Right lobe of liver (tissue), 6 donors: Measurements from ENCODE around the gene ITM2B. TPM values are rescaled to one million over a fixed set of nuclear protein-coding genes. Genes with fewer than 3 reads are reported as not detected.
A peak's percentile ranks its signal among the peaks of the same experiment; 100 is the strongest.

Experiments
- ATAC-seq, 4 donors: fragments of 200-7000 bp; cut with Tn5 transposase; one replicate each; pipeline ENCODE4 v1.9.1; 2020; ENCODE audit warnings: mild to moderate bottlenecking in 4 of 4, moderate library complexity in 4 of 4
- DNase-seq, 3 donors: peaks; one replicate each; pipeline ENCODE4 v3.0.0-alpha.2; 2020
- H3K27ac ChIP-seq, 3 donors: fragments of 200-600 bp; one replicate each; pipeline ENCODE4 v1.8.0; 2022
- H3K27me3 ChIP-seq, 2 donors: fragments of 200-600 bp; one replicate each; pipeline ENCODE4 v1.8.0; 2022
- H3K36me3 ChIP-seq, 4 donors: fragments of 200-600 bp; sonication (generic) in 1 of 4; one replicate each; pipeline versions ENCODE4 v1.5.1 to v1.8.0; 2017 to 2022; ENCODE audit warnings: control low read depth in 1 of 4
- H3K4me1 ChIP-seq, 4 donors: fragments of 200-600 bp; sonication (generic) in 1 of 4; one replicate each; pipeline versions ENCODE4 v1.5.1 to v1.8.0; 2017 to 2022; ENCODE audit warnings: control low read depth in 1 of 4
- H3K4me3 ChIP-seq, 3 donors: fragments of 200-600 bp; one replicate each; pipeline ENCODE4 v1.8.0; 2022
- H3K9me3 ChIP-seq, 4 donors: fragments of 200-600 bp; sonication (generic) in 1 of 4; one replicate each; pipeline versions ENCODE4 v1.5.1 to v1.8.0; 2017 to 2022; ENCODE audit warnings: control low read depth in 1 of 4
- CTCF ChIP-seq, 4 donors: fragments of 200-600 bp in 3 of 4; fragments of 450-650 bp in 1 of 4; IDR thresholded peaks; one replicate each; pipeline versions ENCODE4 v1.5.1 to v1.8.0; 2016 to 2022; ENCODE audit warnings: antibody characterized with exemption in 4 of 4, mild to moderate bottlenecking in 2 of 4
- POLR2A ChIP-seq: fragments of 450-650 bp; IDR thresholded peaks from one replicate; pipeline ENCODE4 v1.6.1; 2017; ENCODE audit warnings: antibody characterized with exemption, mild to moderate bottlenecking
- WGBS: methylation state at CpG from one replicate; pipeline ENCODE4 v1.1.6; 2018; ENCODE audit warnings: low coverage, low lambda C conversion rate; ENCODE audit not compliant: insufficient coverage; ENCODE audit errors: missing lambda C conversion rate; 5-methylcytosine and 5-hydroxymethylcytosine counted together
- intact Hi-C, 2 donors: fragments of 100-400 bp; cut with DNase I; formaldehyde crosslinking; loops; one replicate each; pipeline versions ENCODE4 v1.11.2 to v1.14.1; 2022
- total RNA-seq, 6 experiments: library from RNA; depleted of rRNA in 2 of 6; stranded (reverse); fragments of >200 nt in 2 of 6; fragmentation: NEBNext Ultra II Directional in 3 of 6; extraction: Animal tissue kit (Norgen Biotek cat#: 25700) in 3 of 6; gene quantifications; one replicate each; pipeline versions ENCODE4 v1.1.0 to v1.2.4, GENCODE V29; 2016 to 2023
- donor health status: DM: no; HTN: yes; CAD: no.
- donor health status: DM: no; HTN: no; CAD: no.
- donor health status: DM: no; HTN: no; CAD: no.
- donor health status: DM: no; HTN: yes; CAD: no.
- donor health status: DM: no; HTN: yes; CAD: no.

The ITM2B gene
- total RNA-seq, 6 experiments from 2014 or later = 203 to 381 (median 320) TPM

DNA sequence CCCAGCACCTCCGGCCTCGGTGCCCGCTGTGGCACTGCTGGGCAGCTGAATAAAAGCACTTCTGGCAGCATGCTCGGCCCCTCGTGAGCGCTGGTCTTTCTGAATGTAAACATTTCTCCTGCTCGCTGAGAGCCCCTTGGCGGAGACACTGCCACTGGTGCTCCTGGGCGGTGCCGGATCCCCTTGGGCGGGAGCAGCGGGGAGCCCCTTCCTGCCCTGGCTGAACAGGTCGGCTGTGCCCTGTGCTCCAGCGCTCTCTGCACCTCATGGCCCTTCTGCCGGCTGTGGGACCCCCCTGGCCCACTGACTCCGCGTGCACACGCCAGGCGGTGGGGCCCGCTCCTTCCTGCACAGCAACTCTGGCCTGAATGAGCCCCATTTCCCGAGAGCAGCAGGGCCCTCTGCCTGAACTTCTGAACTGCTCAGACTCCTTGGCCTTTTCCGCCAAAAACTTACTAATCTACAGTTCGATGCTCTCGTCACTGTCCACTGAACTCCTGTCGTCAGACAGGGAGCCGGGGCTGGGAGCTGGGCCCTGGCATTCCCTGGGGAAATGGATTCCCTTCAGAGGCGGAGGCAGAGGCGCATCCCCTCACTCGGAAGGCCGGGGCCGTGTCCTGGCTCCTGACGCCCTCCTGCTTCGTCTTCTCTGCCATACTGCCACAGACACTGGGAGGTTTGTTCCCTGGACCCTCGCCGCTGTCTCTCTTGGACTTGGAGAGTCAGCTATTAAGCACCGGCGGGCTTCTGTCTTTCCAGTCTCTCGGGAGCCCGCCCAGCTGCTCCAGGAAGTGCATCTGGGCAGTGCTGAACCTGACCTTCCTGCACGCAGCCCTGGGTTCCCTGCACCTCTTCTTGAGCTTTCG, 84.7 kb downstream of the ITM2B start:
- DNase-seq (peak in 1 of 3 donors; percentile 27), ATAC-seq (peak; percentile 32 to 44 (median 40))
- H3K4me1 ChIP-seq = no peaks in the 10 kb centered on the region
- no peaks in the 10 kb centered on the region for H3K36me3 ChIP-seq
- H3K4me3 ChIP-seq = peak overlapping the region; percentile 9 to 33 (median 16)
- WGBS = 52% methylated on average over 4 of the region's 41 CpGs
- intact Hi-C loops = no loop called here
- H3K27me3 ChIP-seq = no peaks in the 10 kb centered on the region
- peaks cover 0 to 6% (median 1%) of the 10 kb centered on the region in 4 donors for H3K9me3 ChIP-seq
- no peak for TF ChIP-seq CTCF (IDR thresholded peaks at IDR 0.05)
- TF ChIP-seq POLR2A = no peak
- peak overlapping the region in 1 of 3 donors; percentile 37 for H3K27ac ChIP-seq

- intact Hi-C loops = no loop called here
- no peaks in the 10 kb centered on the region for H3K36me3 ChIP-seq
- H3K27ac ChIP-seq = peak overlapping the region in 1 of 3 donors; percentile 37
- no peaks in the 10 kb centered on the region for H3K4me1 ChIP-seq
- peak overlapping the region; percentile 9 to 33 (median 16) for H3K4me3 ChIP-seq
- no peaks in the 10 kb centered on the region for H3K27me3 ChIP-seq
- H3K9me3 ChIP-seq = peaks cover 0 to 6% (median 1%) of the 10 kb centered on the region in 4 donors
- no peak for TF ChIP-seq POLR2A
- no peak for TF ChIP-seq CTCF (IDR thresholded peaks at IDR 0.05)
- peak in 1 of 3 donors; percentile 21 for DNase-seq
- 49% methylated on average over 8 of the region's 28 CpGs for WGBS
- peak; percentile 8 to 34 (median 20) for ATAC-seq
These were observed 85.4 kb downstream of the ITM2B start for GRCh38 chr13:48318377-48318811.

DNA sequence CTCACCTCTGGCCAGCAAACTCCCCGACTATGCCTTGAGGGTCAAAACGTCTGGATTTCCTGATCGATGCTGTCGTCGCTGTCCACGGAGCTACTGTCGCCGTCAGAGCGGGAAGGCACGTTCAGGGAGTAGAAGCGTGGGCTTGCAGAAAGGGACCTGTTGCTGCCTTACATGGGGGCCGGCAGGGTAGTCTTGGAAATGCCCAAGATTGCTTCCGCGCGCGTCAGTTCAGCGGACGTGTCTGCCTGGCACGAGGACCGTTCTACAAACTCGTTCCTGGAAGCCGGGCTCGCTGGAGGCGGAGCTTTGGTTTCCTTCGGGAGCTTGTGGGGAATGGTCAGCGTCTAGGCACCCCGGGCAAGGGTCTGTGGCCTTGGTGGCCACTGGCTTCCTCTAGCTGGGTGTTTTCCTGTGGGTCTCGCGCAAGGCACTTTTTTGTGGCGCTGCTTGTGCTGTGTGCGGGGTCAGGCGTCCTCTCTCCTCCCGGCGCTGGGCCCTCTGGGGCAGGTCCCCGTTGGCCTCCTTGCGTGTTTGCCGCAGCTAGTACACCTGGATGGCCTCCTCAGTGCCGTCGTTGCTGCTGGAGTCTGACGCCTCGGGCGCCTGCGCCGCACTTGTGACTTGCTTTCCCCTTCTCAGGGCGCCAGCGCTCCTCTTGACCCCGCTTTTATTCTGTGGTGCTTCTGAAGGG, 86.0 kb downstream of the ITM2B start:
- WGBS = 58% methylated on average over 15 of the region's 47 CpGs
- peaks cover 0 to 6% (median 1%) of the 10 kb centered on the region in 4 donors for H3K9me3 ChIP-seq

More for the DNA sequence above, 86.0 kb downstream of the ITM2B start:
- Histone ChIP-seq H3K27ac (no peak overlapping the region), H3K4me3 (peak overlapping the region; percentile 9 to 33 (median 16)), H3K36me3 (no peaks in the 10 kb centered on the region), H3K27me3 (no peaks in the 10 kb centered on the region), H3K4me1 (no peaks in the 10 kb centered on the region)
- intact Hi-C loops = no loop called here
- ATAC-seq (peak; percentile 24 to 43 (median 35)), DNase-seq (peak in 1 of 3 donors; percentile 29)
- no peak for TF ChIP-seq CTCF (IDR thresholded peaks at IDR 0.05)
- no peak for TF ChIP-seq POLR2A

Other genes starting within 250 kb of the ITM2B start
- 10 to 100 TPM; 16.0 to 35.8 (median 19.8) TPM for gene SUCLA2, start 231.9 kb upstream of the ITM2B start, total RNA-seq
- 1 to 10 TPM; 5.1 to 7.6 (median 6.3) TPM for gene NUDT15, start 195.5 kb upstream of the ITM2B start, total RNA-seq
- gene MED4, start 138.1 kb upstream of the ITM2B start, total RNA-seq = 10 to 100 TPM; 15.1 to 22.5 (median 20.7) TPM
- 10 to 100 TPM in 5 of 6 experiments, 1 to 10 TPM in 1; 6.2 to 19.4 (median 12.3) TPM for gene RB1, start 70.5 kb downstream of the ITM2B start, total RNA-seq
- 10 to 100 TPM in 2 of 6 experiments, 1 to 10 TPM in 4; 3.7 to 14.5 (median 5.9) TPM for gene LPAR6, start 179.9 kb downstream of the ITM2B start, total RNA-seq